ENCODE data around the gene BEAN1.
"Not testable (repeated sequence)": the region's sequence is repeated elsewhere in the genome, so short reads cannot be mapped to it uniquely, and the experiment has no call there.

The BEAN1 gene

GRCh38 chr16:66508914-66509496 lies 81.9 kb downstream of the BEAN1 start:
- no peak for DNase-seq (ENCODE audit: low read depth in 2 of 2)

GRCh38 chr16:66509576-66509975 lies 82.5 kb downstream of the BEAN1 start:
- no peak for DNase-seq (ENCODE audit: low read depth in 2 of 2)

GRCh38 chr16:66510298-66510697 lies 83.2 kb downstream of the BEAN1 start:
- no peak for DNase-seq (ENCODE audit: low read depth in 2 of 2)

GRCh38 chr16:66510711-66511601 lies 83.9 kb downstream of the BEAN1 start:
- no peak for DNase-seq (ENCODE audit: low read depth in 2 of 2)

GRCh38 chr16:66511602-66512271 lies 84.6 kb downstream of the BEAN1 start:
- no peak for DNase-seq (ENCODE audit: low read depth in 2 of 2)

GRCh38 chr16:66512272-66513110 lies 85.4 kb downstream of the BEAN1 start:
- DNase-seq (ENCODE audit: low read depth in 2 of 2), result no peak

- DNase-seq (ENCODE audit: low read depth in 2 of 2), result no peak
Measured at GRCh38 chr16:66513111-66513723, 86.1 kb downstream of the BEAN1 start.

GRCh38 chr16:66514391-66514790 lies 87.3 kb downstream of the BEAN1 start:
- DNase-seq (ENCODE audit: low read depth in 2 of 2), result not testable (repeated sequence)

GRCh38 chr16:66514980-66515595 lies 88.0 kb downstream of the BEAN1 start:
- not testable (repeated sequence) for DNase-seq (ENCODE audit: low read depth in 2 of 2)

- no peak for DNase-seq (ENCODE audit: low read depth in 2 of 2)
Measured at GRCh38 chr16:66515596-66516508, 88.8 kb downstream of the BEAN1 start.

GRCh38 chr16:66516509-66516807 lies 89.4 kb downstream of the BEAN1 start:
- DNase-seq (ENCODE audit: low read depth in 2 of 2), result no peak

GRCh38 chr16:66516808-66517585 lies 89.9 kb downstream of the BEAN1 start:
- peak; percentile 78 to 80 for DNase-seq (ENCODE audit: low read depth in 2 of 2)

GRCh38 chr16:66517586-66518263 lies 90.6 kb downstream of the BEAN1 start:
- no peak for DNase-seq (ENCODE audit: low read depth in 2 of 2)

GRCh38 chr16:66519482-66520373 lies 92.6 kb downstream of the BEAN1 start:
- no peak for DNase-seq (ENCODE audit: low read depth in 2 of 2)

GRCh38 chr16:66520406-66521170 lies 93.5 kb downstream of the BEAN1 start:
- no peak for DNase-seq (ENCODE audit: low read depth in 2 of 2)

- DNase-seq (ENCODE audit: low read depth in 2 of 2), result no peak
Measured at GRCh38 chr16:66521252-66521713, 94.2 kb downstream of the BEAN1 start.

Measured in stimulated activated CD8-positive, alpha-beta memory T cell treated with anti-CD3 and anti-CD28 coated beads, Interleukin-15, amount 100 ng/mL, for 48 hours (primary cell).